Liver (tissue), 3 donors: ENCODE data around the gene SIGLEC8.

Source experiments
- JUND ChIP-seq, 2 donors: IDR thresholded peaks; 2 replicates each; pipeline ENCODE4 v1.6.1; 2016; ENCODE audit warnings: antibody characterized with exemption in 2 of 2
- TF ChIP-seq, protein P1 (sequence below): fragments of 150-350 bp; IDR thresholded peaks from 2 replicates; pipeline ENCODE4 v1.5.1; 2017; ENCODE audit warnings: improper control_type of control experiment, low read depth, low read length; ENCODE audit not compliant: missing input control
- donor health status: healthy.
- donor health status: healthy.

DNA sequence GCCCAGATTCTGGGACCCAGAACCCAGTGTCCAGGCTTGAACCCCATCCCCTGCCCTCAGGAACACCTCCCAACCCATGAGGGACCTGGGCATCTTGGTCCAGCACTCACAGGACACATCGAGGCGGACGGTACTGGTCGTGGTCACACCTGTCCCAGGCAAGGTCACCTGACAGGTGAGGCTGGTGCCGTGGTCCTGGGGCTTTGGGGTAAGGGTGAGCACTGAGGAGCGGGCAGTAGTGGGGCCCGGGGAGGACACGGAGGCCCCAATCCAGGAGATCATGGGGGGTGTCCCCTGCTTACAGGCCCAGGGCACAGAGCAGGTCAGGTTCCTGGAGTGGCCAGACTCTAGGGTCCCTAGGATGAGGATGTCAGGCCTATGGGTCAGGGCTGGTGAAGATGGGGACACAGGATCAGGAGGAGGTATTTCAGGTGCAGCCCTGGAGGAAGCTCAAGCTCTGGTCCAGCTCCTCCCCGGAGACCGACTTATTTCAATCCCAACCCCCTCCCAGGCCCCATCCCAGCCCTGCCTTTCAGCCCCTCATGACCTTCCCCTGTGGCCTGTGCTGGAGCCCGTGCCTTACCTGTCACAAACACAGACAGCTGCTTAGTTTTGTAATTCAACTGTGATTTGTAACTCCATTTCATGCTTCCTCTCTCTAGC lies 772 bp downstream of the SIGLEC8 start:
- TF ChIP-seq, protein P1, sequence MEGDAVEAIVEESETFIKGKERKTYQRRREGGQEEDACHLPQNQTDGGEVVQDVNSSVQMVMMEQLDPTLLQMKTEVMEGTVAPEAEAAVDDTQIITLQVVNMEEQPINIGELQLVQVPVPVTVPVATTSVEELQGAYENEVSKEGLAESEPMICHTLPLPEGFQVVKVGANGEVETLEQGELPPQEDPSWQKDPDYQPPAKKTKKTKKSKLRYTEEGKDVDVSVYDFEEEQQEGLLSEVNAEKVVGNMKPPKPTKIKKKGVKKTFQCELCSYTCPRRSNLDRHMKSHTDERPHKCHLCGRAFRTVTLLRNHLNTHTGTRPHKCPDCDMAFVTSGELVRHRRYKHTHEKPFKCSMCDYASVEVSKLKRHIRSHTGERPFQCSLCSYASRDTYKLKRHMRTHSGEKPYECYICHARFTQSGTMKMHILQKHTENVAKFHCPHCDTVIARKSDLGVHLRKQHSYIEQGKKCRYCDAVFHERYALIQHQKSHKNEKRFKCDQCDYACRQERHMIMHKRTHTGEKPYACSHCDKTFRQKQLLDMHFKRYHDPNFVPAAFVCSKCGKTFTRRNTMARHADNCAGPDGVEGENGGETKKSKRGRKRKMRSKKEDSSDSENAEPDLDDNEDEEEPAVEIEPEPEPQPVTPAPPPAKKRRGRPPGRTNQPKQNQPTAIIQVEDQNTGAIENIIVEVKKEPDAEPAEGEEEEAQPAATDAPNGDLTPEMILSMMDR, result no peak
- no peak for TF ChIP-seq JUND (IDR thresholded peaks at IDR 0.05)
